ENCODE measurements around the gene PAPPA2.

PAPPA2 gene

DNA sequence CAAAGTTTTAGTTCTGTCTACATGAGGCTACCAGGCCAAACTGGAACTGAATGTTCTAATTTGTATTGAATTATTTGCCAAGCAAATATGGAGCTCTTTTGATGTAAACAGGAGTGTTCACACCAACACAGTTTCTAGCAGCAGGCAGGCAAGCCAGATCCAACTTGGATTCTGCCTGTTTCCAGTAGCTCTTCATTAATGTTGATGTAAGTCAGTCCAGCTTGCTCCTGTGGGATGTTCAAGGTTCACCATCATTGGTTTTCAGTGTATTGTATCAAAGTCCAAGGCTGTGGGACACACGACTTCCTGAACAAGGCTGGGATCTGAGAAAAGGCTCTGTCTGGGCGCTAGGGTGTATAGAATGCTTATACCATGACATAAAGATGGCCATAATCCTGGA is 68.1 kb downstream of the PAPPA2 start:
- no peaks in the 10 kb centered on the region for H3K36me3 Mint-ChIP-seq
- no peak overlapping the region for H3K4me3 Mint-ChIP-seq
- H3K4me1 Mint-ChIP-seq (ENCODE audit: low read depth) = no peaks in the 10 kb centered on the region
- no peaks in the 10 kb centered on the region for H3K9me3 Mint-ChIP-seq (ENCODE audit: low read depth)
- H3K27ac Mint-ChIP-seq = no peak overlapping the region
- H3K27me3 Mint-ChIP-seq = peaks cover 1% of the 10 kb centered on the region

DNA sequence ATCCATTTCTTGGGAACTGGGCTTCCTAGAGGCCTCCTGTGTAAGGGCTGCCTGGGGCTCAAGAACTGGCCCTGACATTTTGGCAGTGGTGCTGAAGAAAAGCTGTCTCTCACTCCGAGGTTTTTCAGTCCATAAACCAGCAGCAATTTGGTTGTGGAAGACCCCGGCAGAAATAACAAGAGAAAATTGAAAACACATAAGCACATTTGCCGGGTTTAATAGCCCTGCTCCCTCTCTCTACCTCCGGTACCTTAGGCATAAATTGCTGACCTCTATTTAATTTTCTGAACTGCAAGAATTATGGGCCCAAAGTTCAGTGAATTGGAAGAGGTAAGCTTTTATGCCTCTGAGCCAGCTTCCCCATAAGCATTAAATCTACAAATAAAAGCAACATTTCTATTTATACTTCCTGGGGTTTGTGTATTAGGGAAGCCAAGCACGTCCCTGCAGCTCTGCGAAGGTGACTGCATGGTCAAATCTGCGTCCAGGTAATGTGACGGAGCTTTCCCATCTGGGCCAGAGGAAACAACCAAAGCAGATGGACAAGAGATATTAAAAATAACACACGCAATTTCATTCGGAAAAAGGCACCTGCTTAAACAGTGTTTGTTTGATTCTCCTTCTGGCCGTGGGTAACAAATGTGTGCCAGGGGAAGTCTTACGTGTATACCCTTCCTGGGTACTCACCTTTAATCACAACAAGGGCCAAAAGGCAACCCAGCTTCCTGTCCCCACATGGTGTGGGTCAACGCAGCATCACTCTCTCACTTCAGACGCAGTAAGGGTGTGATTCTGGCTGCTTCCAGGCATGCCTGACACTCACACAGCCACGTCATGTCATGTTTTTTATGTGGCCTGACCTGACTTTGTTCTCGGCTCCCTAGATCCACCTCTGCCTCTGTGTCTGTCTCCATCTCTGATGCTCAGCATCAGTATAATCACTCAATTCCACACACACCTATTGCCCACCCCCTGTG is 69.2 kb downstream of the PAPPA2 start:
- no peak overlapping the region for H3K27ac Mint-ChIP-seq
- no peaks in the 10 kb centered on the region for H3K36me3 Mint-ChIP-seq
- H3K4me3 Mint-ChIP-seq = no peak overlapping the region
- H3K4me1 Mint-ChIP-seq (ENCODE audit: low read depth) = no peaks in the 10 kb centered on the region
- peaks cover 1% of the 10 kb centered on the region for H3K27me3 Mint-ChIP-seq
- H3K9me3 Mint-ChIP-seq (ENCODE audit: low read depth) = no peaks in the 10 kb centered on the region

DNA sequence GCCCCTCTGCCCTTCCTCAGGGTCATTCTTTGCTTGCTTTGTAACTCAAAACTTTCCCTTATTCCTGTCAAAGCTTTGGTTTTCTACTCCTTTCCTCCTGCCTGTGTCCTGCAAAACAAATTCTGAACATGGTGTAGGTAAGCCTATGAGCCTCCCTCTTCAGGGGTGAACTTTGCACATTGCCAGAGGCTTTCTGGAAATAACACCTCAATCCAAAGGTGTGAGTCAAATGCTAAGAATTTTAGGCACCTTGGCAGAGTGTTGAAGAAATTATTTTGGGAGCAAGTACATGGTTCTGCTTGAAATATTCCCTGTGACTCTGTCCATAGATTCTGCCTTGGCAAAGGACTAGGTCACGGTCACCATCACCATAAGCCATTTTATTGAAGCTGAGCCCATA is 70.0 kb downstream of the PAPPA2 start:
- Mint-ChIP-seq H3K9me3 (ENCODE audit: low read depth) (no peaks in the 10 kb centered on the region), H3K4me1 (ENCODE audit: low read depth) (no peaks in the 10 kb centered on the region), H3K4me3 (no peak overlapping the region), H3K36me3 (no peaks in the 10 kb centered on the region), H3K27me3 (peaks cover 1% of the 10 kb centered on the region), H3K27ac (no peak overlapping the region)

GRCh38 chr1:176536588-176536987 is 73.6 kb downstream of the PAPPA2 start:
- H3K4me1 Mint-ChIP-seq (ENCODE audit: low read depth) = no peaks in the 10 kb centered on the region
- no peak overlapping the region for H3K4me3 Mint-ChIP-seq
- H3K9me3 Mint-ChIP-seq (ENCODE audit: low read depth) = peaks cover 11% of the 10 kb centered on the region
- H3K27me3 Mint-ChIP-seq = peaks cover 8% of the 10 kb centered on the region
- no peaks in the 10 kb centered on the region for H3K36me3 Mint-ChIP-seq
- H3K27ac Mint-ChIP-seq = no peak overlapping the region

GRCh38 chr1:176539018-176539417 is 76.0 kb downstream of the PAPPA2 start:
- H3K36me3 Mint-ChIP-seq = no peaks in the 10 kb centered on the region
- no peaks in the 10 kb centered on the region for H3K4me1 Mint-ChIP-seq (ENCODE audit: low read depth)
- peaks cover 7% of the 10 kb centered on the region for H3K27me3 Mint-ChIP-seq
- H3K27ac Mint-ChIP-seq = no peak overlapping the region
- H3K9me3 Mint-ChIP-seq (ENCODE audit: low read depth) = peaks cover 11% of the 10 kb centered on the region
- no peak overlapping the region for H3K4me3 Mint-ChIP-seq

DNA sequence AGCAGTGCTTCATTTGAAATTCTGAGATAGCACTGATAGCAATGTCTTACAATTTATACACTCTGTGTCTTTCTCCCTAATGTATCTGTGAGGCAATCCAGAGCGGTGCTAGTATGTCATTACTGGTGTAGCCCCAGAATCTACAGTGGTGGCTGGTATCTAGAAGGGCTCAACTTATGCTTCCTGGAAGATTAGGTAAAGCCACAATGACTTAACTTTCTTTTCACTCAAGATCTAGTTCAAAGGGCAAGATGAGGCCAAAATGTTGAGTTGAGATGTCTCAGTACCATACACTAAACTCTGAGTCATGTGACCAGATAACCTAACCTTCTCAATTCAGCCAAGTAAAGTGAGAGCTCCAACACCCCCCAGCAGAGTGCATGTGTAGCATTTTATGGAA is 77.5 kb downstream of the PAPPA2 start:
- Mint-ChIP-seq H3K9me3 (ENCODE audit: low read depth) (peaks cover 11% of the 10 kb centered on the region), H3K27ac (no peak overlapping the region), H3K27me3 (peaks cover 7% of the 10 kb centered on the region), H3K4me3 (no peak overlapping the region), H3K4me1 (ENCODE audit: low read depth) (no peaks in the 10 kb centered on the region), H3K36me3 (no peaks in the 10 kb centered on the region)

- Mint-ChIP-seq H3K27me3 (peaks cover 10% of the 10 kb centered on the region), H3K36me3 (no peaks in the 10 kb centered on the region), H3K27ac (no peak overlapping the region)
These were observed 78.7 kb downstream of the PAPPA2 start for GRCh38 chr1:176541663-176542062.

GRCh38 chr1:176542352-176542751 is 79.4 kb downstream of the PAPPA2 start:
- Mint-ChIP-seq H3K36me3 (no peaks in the 10 kb centered on the region), H3K9me3 (ENCODE audit: low read depth) (peaks cover 11% of the 10 kb centered on the region), H3K27ac (no peak overlapping the region), H3K4me1 (ENCODE audit: low read depth) (no peaks in the 10 kb centered on the region), H3K4me3 (no peak overlapping the region), H3K27me3 (peaks cover 10% of the 10 kb centered on the region)

More at GRCh38 chr1:176541663-176542062, 78.7 kb downstream of the PAPPA2 start:
- Mint-ChIP-seq H3K4me1 (ENCODE audit: low read depth) (no peaks in the 10 kb centered on the region), H3K9me3 (ENCODE audit: low read depth) (peaks cover 11% of the 10 kb centered on the region), H3K4me3 (no peak overlapping the region)

DNA sequence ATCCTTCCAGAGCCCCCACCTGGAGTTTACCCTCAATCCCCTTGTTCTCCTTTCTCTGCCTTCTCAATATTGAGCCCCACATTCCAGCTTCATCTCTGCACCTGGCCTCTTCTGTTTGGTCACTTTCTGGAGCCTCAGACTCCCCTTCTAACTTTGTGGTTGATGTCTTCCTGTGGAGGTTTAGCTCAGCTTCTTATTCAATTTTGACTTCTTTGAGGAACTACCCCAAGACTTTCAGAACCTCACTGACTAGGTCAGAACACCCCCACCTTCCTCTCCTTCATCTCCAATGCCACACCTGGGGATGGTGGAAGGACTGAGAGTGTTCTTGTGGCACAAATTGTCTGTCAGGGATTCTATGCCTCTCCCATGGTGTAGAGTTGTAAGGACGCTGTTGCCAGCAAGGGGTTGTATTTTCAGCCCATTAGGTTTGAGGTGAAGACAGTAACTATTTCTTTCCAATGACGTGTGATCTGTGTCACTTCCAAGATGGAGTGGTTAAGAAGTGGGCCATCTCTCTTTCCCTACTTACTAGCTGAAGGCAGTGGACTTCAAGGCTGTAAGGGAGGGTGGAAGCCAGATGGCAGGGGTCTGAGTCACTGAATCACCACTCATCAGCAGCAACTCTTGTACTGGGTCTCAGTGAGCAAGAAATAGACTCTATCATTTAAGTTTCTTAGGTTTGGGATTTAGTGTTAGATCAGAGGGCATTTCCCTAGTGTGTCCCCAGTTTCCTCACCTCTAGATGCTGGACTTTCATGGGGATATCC is 80.6 kb downstream of the PAPPA2 start:
- no peak overlapping the region for H3K27ac Mint-ChIP-seq
- peaks cover 10% of the 10 kb centered on the region for H3K27me3 Mint-ChIP-seq
- no peaks in the 10 kb centered on the region for H3K4me1 Mint-ChIP-seq (ENCODE audit: low read depth)
- H3K36me3 Mint-ChIP-seq = no peaks in the 10 kb centered on the region
- H3K4me3 Mint-ChIP-seq = no peak overlapping the region
- H3K9me3 Mint-ChIP-seq (ENCODE audit: low read depth) = peaks cover 9% of the 10 kb centered on the region

- H3K4me1 Mint-ChIP-seq (ENCODE audit: low read depth) = no peaks in the 10 kb centered on the region
- peaks cover 6% of the 10 kb centered on the region for H3K27me3 Mint-ChIP-seq
- H3K27ac Mint-ChIP-seq = no peak overlapping the region
- peaks cover 3% of the 10 kb centered on the region for H3K9me3 Mint-ChIP-seq (ENCODE audit: low read depth)
- H3K4me3 Mint-ChIP-seq = no peak overlapping the region
- H3K36me3 Mint-ChIP-seq = no peaks in the 10 kb centered on the region
These were observed 82.2 kb downstream of the PAPPA2 start for GRCh38 chr1:176545034-176545639.

GRCh38 chr1:176546825-176547224 is 83.8 kb downstream of the PAPPA2 start:
- Mint-ChIP-seq H3K9me3 (ENCODE audit: low read depth) (no peaks in the 10 kb centered on the region), H3K27me3 (peaks cover 7% of the 10 kb centered on the region), H3K4me1 (ENCODE audit: low read depth) (no peaks in the 10 kb centered on the region), H3K36me3 (no peaks in the 10 kb centered on the region), H3K27ac (no peak overlapping the region), H3K4me3 (no peak overlapping the region)

DNA sequence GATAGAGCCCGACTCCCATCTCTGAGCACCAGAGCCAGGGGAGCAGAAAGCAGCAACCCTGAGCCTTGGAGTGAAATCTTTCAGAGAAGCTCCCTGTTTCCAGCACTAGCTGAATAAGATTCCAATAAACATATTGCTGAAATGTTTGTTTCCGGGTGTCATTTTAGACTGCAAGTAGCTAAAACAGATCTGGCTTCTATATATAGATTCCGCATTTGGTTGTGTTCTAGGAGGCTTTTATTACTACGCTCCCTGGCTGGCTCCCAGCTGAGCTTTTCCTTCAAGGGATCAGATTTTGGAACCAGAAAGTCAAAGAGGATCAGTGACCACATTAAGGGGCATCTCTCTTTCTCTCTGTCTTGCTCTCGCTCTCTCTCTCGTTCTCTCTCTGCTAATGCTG is 88.2 kb downstream of the PAPPA2 start:
- no peaks in the 10 kb centered on the region for H3K4me1 Mint-ChIP-seq (ENCODE audit: low read depth)
- H3K27ac Mint-ChIP-seq = no peak overlapping the region
- no peaks in the 10 kb centered on the region for H3K9me3 Mint-ChIP-seq (ENCODE audit: low read depth)
- H3K36me3 Mint-ChIP-seq = no peaks in the 10 kb centered on the region
- H3K27me3 Mint-ChIP-seq = peaks cover 22% of the 10 kb centered on the region
- H3K4me3 Mint-ChIP-seq = no peak overlapping the region

- Mint-ChIP-seq H3K36me3 (no peaks in the 10 kb centered on the region), H3K9me3 (ENCODE audit: low read depth) (no peaks in the 10 kb centered on the region), H3K27ac (no peak overlapping the region), H3K4me1 (ENCODE audit: low read depth) (no peaks in the 10 kb centered on the region), H3K27me3 (peaks cover 22% of the 10 kb centered on the region), H3K4me3 (no peak overlapping the region)
These were observed 89.4 kb downstream of the PAPPA2 start for GRCh38 chr1:176552217-176552991.

DNA sequence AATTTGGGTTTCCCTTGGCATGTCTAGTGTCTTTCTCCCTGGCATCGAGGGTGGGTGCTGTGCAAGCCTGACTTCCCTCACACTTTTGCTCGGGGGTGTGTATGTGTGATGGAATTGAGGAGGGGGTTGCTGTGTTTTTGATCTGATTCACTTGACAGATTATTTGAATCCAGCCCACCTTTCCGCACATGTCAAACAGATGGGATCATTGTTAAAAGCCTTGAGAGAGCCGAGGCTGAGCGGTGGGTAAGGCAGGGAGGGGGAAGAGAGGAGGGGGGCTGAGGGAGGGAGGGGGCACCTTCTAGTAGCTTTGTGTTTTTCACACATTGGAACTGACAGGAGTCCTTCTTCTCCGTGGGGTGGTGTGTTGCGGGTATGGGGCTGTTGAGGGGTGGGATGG is 90.0 kb downstream of the PAPPA2 start:
- H3K4me1 Mint-ChIP-seq (ENCODE audit: low read depth) = no peaks in the 10 kb centered on the region
- no peaks in the 10 kb centered on the region for H3K36me3 Mint-ChIP-seq
- H3K27me3 Mint-ChIP-seq = peaks cover 22% of the 10 kb centered on the region
- no peak overlapping the region for H3K4me3 Mint-ChIP-seq
- no peak overlapping the region for H3K27ac Mint-ChIP-seq
- H3K9me3 Mint-ChIP-seq (ENCODE audit: low read depth) = no peaks in the 10 kb centered on the region

Measured in activated naive CD8-positive, alpha-beta T cell (primary cell).